ENCODE results near the gene MINDY4B.
A peak's percentile ranks its signal among the peaks of the same experiment; 100 is the strongest.

The MINDY4B gene

GRCh38 chr3:150905339-150905738, at the start of gene MINDY4B:
MINDY4B (minus strand) TSS chr3:150905439; CDS start chr3:150905439, 0 bp downstream.
- DNase-seq: no peak

GRCh38 chr3:150951923-150952322, 46.7 kb upstream of the MINDY4B start:
- no peak for DNase-seq

DNA sequence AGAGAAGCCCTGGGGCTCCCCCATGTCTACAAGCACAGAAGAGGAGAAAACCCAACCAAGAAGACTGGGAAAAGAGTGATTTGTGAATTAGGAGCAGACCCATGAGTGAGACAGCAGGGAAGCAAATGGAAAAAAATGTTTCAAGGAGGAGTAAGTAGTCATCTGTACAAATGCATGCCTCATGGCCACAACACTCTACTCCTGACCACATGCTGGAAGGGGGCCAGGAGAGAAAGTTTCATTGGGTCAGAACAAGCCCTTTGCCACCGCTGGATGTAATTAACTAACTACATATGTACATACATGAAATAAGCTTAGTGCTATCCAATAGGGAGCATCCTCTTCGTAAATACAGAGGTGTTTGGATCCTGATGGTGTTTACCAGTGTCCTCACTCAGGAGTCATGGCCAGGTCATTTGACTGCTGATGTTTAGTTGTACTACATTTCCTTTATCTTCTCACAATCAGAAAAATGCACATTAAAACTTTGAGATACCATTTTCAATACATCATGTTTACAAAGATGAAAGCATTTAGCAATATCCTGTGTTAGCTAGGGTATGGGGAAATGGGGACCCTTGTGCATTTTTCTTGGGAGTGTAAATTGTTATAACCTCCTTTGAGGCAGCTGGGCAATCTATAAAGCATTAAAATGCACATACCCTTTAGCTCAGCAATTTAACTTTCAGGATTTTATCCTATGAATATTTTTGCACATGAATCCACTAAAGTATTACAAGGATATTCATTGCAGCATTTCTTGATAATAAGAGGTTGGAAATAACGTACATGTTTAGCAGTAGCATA, 40.2 kb upstream of the MINDY4B start:
- no peak for DNase-seq

DNA sequence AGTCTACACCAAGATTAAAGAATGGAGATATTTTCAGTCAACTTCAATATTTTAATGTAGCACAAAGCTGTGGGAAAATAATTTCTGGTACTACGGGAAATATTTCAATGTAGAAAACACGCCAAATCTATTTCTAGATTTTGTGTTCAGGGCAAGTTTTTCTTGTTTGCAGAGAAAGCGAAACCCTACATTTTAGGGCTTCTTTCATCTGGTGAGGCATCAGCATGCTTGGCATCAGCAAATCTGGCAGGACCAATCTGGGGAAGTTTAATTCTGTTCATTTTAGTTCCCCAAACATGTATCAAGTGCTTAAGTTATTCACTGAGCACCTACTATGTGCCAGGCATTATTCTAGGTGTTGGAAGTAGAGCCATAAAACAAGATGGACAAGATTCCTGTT, 37.0 kb upstream of the MINDY4B start:
- DNase-seq: no peak

GRCh38 chr3:150936693-150937092, 31.5 kb upstream of the MINDY4B start:
- DNase-seq: no peak

DNA sequence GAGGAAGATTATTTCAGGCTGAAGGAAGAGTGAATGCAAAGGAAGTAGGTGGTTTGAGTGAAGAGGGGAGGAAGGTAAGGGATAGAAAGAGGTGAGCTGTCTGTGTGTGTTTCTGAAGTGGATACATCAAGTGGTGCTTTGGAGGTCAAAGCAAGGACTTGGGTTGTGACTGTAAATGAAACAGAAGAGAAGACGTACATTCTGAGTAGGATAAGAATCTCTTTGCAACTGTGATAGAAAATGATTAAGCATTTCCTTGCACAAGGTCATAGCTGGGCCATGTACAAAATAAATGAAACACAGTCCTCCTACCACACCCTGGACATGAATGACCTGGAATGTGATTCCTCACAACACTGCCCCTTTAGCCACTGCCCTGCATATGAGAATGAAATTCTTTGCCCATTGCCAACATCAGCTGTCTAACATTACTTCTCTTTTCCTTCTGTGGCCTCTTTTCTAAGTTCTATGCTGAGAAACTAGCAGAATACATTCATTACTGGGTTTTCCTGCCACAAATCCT, 28.3 kb upstream of the MINDY4B start:
- no peak for DNase-seq

- DNase-seq: peak in 1 of 3 experiments; percentile 23
These were observed 26.5 kb upstream of the MINDY4B start for GRCh38 chr3:150931745-150932144.

GRCh38 chr3:150930839-150931238, 25.6 kb upstream of the MINDY4B start:
- DNase-seq: no peak

DNA sequence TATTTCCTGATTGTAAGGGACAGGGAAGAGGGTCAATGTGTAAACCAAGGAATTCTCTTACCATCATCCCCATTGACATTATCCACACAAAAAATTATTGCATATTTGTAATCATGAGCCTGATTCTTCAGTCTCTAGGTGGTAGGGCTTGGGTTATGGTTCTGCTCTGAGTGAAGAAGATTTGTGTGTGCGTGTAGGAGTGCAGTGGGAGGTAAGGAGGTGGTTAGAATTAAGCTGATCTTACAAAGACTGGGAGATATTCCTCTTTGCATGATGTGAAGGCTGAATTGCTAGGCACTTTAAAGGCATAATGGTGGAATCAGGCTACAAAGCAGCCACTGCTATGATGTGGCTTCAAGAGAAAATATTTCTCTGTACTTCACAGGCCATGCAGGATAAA, 23.0 kb upstream of the MINDY4B start:
- no peak for DNase-seq

GRCh38 chr3:150926328-150926727, 21.1 kb upstream of the MINDY4B start:
- no peak for DNase-seq

GRCh38 chr3:150925751-150926201, 20.5 kb upstream of the MINDY4B start:
- DNase-seq: peak; percentile 33 to 88 (median 77)

- DNase-seq: peak in 1 of 3 experiments; percentile 35
These were observed 17.4 kb upstream of the MINDY4B start for GRCh38 chr3:150922611-150923010.

DNA sequence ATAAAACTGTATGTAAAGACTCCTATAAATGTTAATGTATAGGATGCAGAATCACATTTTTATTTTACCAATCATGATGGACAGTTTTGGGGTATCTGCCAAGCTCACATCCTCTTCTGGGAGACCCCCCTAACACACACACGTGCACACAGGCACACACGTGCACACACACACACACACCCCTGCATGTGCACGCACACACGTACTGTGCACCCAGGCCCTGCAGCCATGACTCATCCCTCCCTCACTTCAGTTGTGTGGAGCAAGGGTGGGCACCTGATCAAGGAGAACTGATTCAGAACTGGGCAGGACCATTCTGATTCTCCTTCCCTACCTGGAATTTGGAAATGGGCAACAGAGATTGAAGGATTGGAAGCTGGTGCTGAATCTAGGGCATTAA, 16.0 kb upstream of the MINDY4B start:
- no peak for DNase-seq

- no peak for DNase-seq
These were observed 15.0 kb upstream of the MINDY4B start for GRCh38 chr3:150920236-150920635.

DNA sequence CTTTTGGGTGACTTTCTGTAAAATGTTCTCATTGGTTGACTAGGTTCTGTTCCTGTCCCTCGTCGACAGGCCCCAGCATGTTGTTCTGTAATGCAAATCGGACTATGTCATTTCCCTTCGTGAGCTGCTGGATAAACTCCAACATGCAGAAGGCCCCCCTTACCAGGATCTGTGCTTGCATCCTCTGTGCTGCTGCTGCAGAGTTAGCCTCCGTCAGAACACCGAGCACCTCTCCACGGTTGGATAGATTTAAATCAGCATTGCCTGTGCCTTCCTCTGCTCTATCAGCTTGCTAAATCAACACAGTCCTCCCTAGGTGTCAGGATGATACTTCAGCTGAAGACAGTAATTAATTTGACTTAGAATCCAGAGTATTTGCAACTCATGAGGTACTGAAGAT, 12.7 kb upstream of the MINDY4B start:
- no peak for DNase-seq

- DNase-seq: peak in 1 of 3 experiments; percentile 51
These were observed 8.1 kb upstream of the MINDY4B start for GRCh38 chr3:150913133-150913922.

DNA sequence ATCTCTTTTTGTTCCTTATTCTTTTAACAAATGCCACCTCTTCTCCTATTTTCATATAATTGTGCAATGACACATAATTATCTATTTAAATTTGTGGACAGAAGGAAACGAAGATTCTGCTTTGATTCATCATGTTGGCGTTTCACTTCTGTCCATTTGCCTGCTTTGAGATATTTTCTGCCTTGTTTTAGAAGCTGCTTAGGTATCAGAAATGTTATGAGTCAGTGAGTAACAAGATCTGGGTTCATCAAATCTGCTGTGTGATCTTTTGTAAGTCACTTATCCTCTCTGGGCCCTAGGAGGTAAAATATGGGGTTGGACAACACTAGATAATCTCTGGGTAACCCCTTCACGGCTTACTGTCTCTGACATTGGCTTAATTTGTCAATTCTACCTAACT, 7.3 kb upstream of the MINDY4B start:
- DNase-seq: no peak

DNA sequence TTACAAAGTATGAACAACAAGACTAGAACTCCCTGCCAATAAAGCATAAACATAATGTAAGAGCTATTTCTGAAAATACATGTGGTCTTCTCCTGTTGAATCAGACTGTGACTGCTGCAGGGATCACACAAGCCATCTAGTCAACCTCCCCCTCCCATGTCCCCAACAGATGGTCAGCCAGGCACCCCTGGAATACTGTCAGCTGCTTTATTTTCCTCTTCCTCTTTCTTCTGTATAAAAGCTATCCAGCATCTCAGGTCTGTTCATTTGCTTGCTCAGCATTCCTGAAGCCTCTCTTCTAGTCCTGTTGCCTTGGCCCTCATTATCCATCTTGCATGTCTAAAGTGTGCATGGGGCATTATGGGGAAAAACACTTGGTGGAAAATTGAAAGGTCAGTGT, 6.5 kb upstream of the MINDY4B start:
- DNase-seq: no peak

DNA sequence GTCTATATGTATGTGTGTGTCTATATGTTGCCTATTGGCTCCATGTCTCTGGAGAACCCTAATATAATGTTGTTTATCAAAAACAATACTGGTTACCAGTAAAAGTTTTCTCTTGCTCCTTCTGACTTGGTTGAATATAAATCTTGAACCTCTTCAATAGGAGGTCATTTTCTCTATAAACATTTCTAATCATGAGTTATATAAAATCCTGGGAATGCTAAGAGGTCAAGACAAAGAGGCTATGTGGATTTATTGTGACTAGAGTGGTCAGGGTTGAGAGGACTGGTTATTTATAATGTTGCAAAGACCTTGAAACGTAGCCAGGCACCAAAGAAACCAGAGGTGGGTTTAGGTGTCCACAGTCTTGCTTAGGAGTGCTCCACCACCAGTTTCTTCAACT, 1.2 kb upstream of the MINDY4B start:
- no peak for DNase-seq

DNA sequence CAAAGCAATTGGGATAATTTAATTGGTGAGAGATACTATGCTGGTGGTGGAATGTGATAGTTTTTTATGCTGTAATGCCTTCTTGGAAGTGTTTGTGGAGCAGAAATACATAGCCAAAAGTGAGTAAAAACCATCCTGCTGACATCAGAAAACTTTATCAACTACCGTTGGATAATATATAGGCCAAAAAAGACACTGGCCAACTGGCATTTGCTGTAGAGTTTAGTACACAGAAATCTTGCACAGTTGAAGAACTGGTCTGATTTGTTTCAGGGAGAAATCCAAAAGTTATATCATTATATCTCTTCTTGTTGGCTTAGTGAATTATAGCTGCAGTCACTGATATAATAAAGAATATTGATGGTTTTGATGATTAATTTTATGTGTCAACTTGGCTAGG, 507 bp upstream of the MINDY4B start:
- no peak for DNase-seq

DNA sequence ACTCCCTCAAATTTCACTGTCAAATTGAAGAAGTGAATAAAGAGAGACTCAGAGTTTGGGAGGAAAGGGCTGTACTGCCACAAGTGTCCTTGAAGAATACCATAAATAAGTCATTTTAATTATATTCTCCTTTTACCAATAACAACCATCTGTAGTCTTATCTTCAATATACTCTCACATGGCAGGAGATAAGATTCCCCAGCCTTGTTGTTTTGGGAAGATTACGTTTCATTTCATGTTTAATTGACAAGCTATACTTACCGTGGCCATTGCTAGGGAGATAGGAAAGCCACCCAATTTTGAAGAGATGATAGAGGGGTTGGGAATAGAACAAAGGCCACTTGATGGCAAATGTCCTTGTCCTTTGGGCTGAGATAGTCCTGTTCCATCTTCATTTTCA, 2.3 kb downstream of the MINDY4B start:
- DNase-seq: no peak

DNA sequence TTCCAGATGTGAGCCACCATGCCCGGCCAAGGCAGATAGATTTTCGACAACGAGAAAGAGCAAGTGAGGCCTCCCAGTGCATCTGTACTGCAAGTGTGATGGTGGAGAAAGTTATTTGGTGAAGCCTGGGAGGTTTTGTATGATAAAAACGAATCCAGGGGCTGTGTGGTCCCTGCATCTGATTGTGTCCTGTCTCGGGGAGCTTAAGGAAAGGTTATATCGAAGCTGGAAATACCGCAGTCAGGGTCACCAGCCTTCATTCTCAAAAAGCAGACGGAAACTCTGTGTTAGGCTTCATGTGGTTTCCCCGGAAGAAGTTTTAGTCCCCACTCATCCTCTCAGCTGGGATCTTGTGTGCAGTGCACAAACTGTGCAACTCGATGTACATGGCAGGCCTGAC, 3.4 kb downstream of the MINDY4B start:
- no peak for DNase-seq

DNA sequence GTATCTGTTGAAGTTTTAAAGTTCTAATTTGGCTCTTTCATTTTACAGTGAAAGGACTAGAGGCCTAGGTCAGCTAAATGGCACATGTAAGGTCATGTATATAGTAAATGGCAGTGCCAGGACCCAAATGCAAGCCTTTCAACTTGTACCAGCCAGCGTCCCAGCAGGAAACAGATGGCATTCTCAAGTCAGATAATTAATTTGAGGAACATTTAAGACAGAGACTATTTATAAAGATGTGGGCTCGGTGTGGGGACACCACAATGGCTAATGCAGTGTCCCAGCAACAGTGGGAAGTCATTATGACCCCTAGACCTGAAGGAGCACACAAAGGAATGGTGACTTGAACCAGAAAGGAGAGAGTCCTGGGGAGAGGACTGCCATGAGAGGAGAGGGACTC, 6.1 kb downstream of the MINDY4B start:
- DNase-seq: no peak

All from NCI-H1417 (cell line).